IMR-90 (cell line): ENCODE data around the gene IQGAP2. TPM values are rescaled to one million over a fixed set of nuclear protein-coding genes. Genes with fewer than 3 reads are reported as not detected.

Experiments
- ATAC-seq: fragments of 200-7000 bp; cut with Tn5 transposase; 2 replicates; pipeline ENCODE4 v1.9.1; 2020; ENCODE audit warnings: low read depth, mild to moderate bottlenecking, moderate library complexity
- BruUV-seq: library from RNA; stranded (reverse); fragments of 400-500 nt; replicated peaks from 2 replicates; lab custom pipeline; 2021; lab: Mats Ljungman, UMichigan
- CTCF ChIA-PET: fragments of 300-600 bp; formaldehyde crosslinking; extraction: SDS; loops from one replicate; lab custom pipeline; 2021; ENCODE audit warnings: antibody characterized with exemption; lab: Yijun Ruan, JAX
- POLR2A ChIA-PET: fragments of 300-600 bp; sonication (Branson Sonifier 250); formaldehyde crosslinking; loops from one replicate; lab custom pipeline; 2022; ENCODE audit warnings: antibody characterized with exemption; ENCODE audit not compliant: unreplicated experiment; lab: Charles Lee
- DNase-seq: peaks from one replicate; pipeline ENCODE4 v3.0.0; 2013
- H2AFZ ChIP-seq: replicated peaks from 2 replicates; pipeline ENCODE3; 2013; ENCODE audit warnings: low read length, mild to moderate bottlenecking; ENCODE audit not compliant: poor library complexity
- H2AK5ac ChIP-seq: 2 replicates; pipeline ENCODE4 v1.6.1; 2013; ENCODE audit warnings: low read depth, low read length, inconsistent platforms
- H2AK9ac ChIP-seq: replicated peaks from 2 replicates; pipeline ENCODE3; 2013; ENCODE audit warnings: mild to moderate bottlenecking, low read depth, low read length, moderate library complexity; ENCODE audit not compliant: poor library complexity
- H2BK120ac ChIP-seq: 2 replicates; pipeline ENCODE4 v1.6.1; 2013; ENCODE audit warnings: low read depth, low read length, inconsistent platforms
- H2BK15ac ChIP-seq: 3 replicates; pipeline ENCODE4 v1.6.1; 2013; ENCODE audit warnings: low read depth, low read length, inconsistent platforms
- H2BK20ac ChIP-seq: 2 replicates; pipeline ENCODE4 v1.6.1; 2013; ENCODE audit warnings: low read depth, mild to moderate bottlenecking, inconsistent platforms, low read length, moderate library complexity
- H2BK5ac ChIP-seq: 2 replicates; pipeline ENCODE4 v1.6.1; 2013; ENCODE audit warnings: mild to moderate bottlenecking, low read depth, low read length, inconsistent platforms; ENCODE audit not compliant: poor library complexity, severe bottlenecking
- H3K14ac ChIP-seq: replicated peaks from 2 replicates; pipeline ENCODE4 v1.6.1; 2013; ENCODE audit warnings: low read depth, low read length, inconsistent platforms
- H3K18ac ChIP-seq: 2 replicates; pipeline ENCODE4 v1.6.1; 2013; ENCODE audit warnings: low read depth, low read length, control low read depth
- H3K23ac ChIP-seq: 2 replicates; pipeline ENCODE4 v1.6.1; 2013; ENCODE audit warnings: low read depth, low read length, inconsistent platforms
- H3K27ac ChIP-seq: 2 replicates; pipeline ENCODE4 v1.5.1; 2013; ENCODE audit warnings: mild to moderate bottlenecking, control low read depth, low read length; ENCODE audit not compliant: insufficient read depth
- H3K27me3 ChIP-seq: 2 replicates; pipeline ENCODE4 v1.6.1; 2013; ENCODE audit warnings: low read length; ENCODE audit not compliant: control insufficient read depth, insufficient read depth
- H3K36me3 ChIP-seq: 2 replicates; pipeline ENCODE4 v1.6.1; 2013; ENCODE audit warnings: low read length, mixed read lengths; ENCODE audit not compliant: control insufficient read depth, insufficient read depth
- H3K4ac ChIP-seq: 2 replicates; pipeline ENCODE4 v1.6.1; 2013; ENCODE audit warnings: low read depth, low read length, inconsistent platforms
- H3K4me1 ChIP-seq: 2 replicates; pipeline ENCODE4 v1.6.1; 2013; ENCODE audit warnings: low read length, mixed read lengths; ENCODE audit not compliant: control insufficient read depth, insufficient read depth
- H3K4me2 ChIP-seq: 2 replicates; pipeline ENCODE4 v1.6.1; 2013; ENCODE audit warnings: low read depth, mild to moderate bottlenecking, control low read depth, low read length, moderate library complexity
- H3K4me3 ChIP-seq: 2 replicates; pipeline ENCODE4 v1.5.1; 2013; ENCODE audit warnings: low read depth, mild to moderate bottlenecking, control low read depth, low read length, moderate library complexity; ENCODE audit not compliant: insufficient read depth
- H3K56ac ChIP-seq: 2 replicates; pipeline ENCODE4 v1.6.1; 2013; ENCODE audit warnings: low read length, inconsistent platforms; ENCODE audit not compliant: insufficient read depth; ENCODE audit errors: extremely low read depth
- H3K79me1 ChIP-seq, 2 experiments: 2 replicates each; pipeline ENCODE4 v1.6.1; 2013; ENCODE audit warnings: low read length in 2 of 2, inconsistent platforms in 1 of 2, low read depth in 1 of 2
- H3K9ac ChIP-seq: 2 replicates; pipeline ENCODE4 v1.6.1; 2013; ENCODE audit warnings: low read depth, low read length, control low read depth
- H3K9me1 ChIP-seq: 2 replicates; pipeline ENCODE4 v1.6.1; 2013; ENCODE audit warnings: low read length, inconsistent platforms; ENCODE audit not compliant: insufficient read depth
- H3K9me3 ChIP-seq: 2 replicates; pipeline ENCODE4 v1.6.1; 2013; ENCODE audit warnings: low read length; ENCODE audit not compliant: control insufficient read depth, insufficient read depth
- H4K20me1 ChIP-seq: 2 replicates; pipeline ENCODE4 v1.6.1; 2013; ENCODE audit warnings: low read length, inconsistent platforms; ENCODE audit not compliant: insufficient read depth
- H4K5ac ChIP-seq: 2 replicates; pipeline ENCODE4 v1.6.1; 2013; ENCODE audit warnings: mild to moderate bottlenecking, low read depth, low read length, control low read depth
- H4K8ac ChIP-seq, 2 experiments: 2 replicates each; pipeline ENCODE4 v1.6.1; 2013; ENCODE audit warnings: low read depth in 2 of 2, low read length in 2 of 2, control low read depth in 1 of 2, inconsistent platforms in 1 of 2
- H4K91ac ChIP-seq: 2 replicates; pipeline ENCODE4 v1.6.1; 2013; ENCODE audit warnings: low read depth, low read length, inconsistent platforms; ENCODE audit not compliant: insufficient read depth
- BHLHE40 ChIP-seq: fragments of 150-350 bp; IDR thresholded peaks from 2 replicates; pipeline ENCODE4 v1.6.1; 2016; ENCODE audit warnings: mild to moderate bottlenecking, low read depth, low read length
- CEBPB ChIP-seq: IDR thresholded peaks from 2 replicates; pipeline ENCODE4 v1.6.1; 2012; ENCODE audit warnings: low read depth, low read length, improper control_type of control experiment
- CHD1 ChIP-seq: IDR thresholded peaks from 2 replicates; pipeline ENCODE4 v1.6.1; 2012; ENCODE audit warnings: low read depth, low read length, improper control_type of control experiment
- FOS ChIP-seq: fragments of 150-350 bp; IDR thresholded peaks from 2 replicates; pipeline ENCODE4 v1.6.1; 2016; ENCODE audit warnings: low read depth, low read length
- MAFK ChIP-seq: IDR thresholded peaks from 2 replicates; pipeline ENCODE4 v1.6.1; 2012; ENCODE audit warnings: low read depth, low read length, improper control_type of control experiment
- MAZ ChIP-seq: IDR thresholded peaks from 2 replicates; pipeline ENCODE4 v1.6.1; 2012; ENCODE audit warnings: low read depth, mild to moderate bottlenecking, low read length, improper control_type of control experiment, moderate library complexity, borderline replicate concordance
- MXI1 ChIP-seq: IDR thresholded peaks from 2 replicates; pipeline ENCODE4 v1.6.1; 2012; ENCODE audit warnings: low read depth, mild to moderate bottlenecking, low read length, moderate library complexity, borderline replicate concordance
- NFE2L2 ChIP-seq: fragments of 150-350 bp; IDR thresholded peaks from 2 replicates; pipeline ENCODE4 v1.6.1; 2016; ENCODE audit warnings: low read depth, mild to moderate bottlenecking, low read length
- POLR2A ChIP-seq: IDR thresholded peaks from 2 replicates; pipeline ENCODE4 v1.6.1; 2012; ENCODE audit warnings: mild to moderate bottlenecking, low read depth, low read length
- RAD21 ChIP-seq: IDR thresholded peaks from 2 replicates; pipeline ENCODE4 v1.6.1; 2012; ENCODE audit warnings: low read length, improper control_type of control experiment
- RCOR1 ChIP-seq: IDR thresholded peaks from 2 replicates; pipeline ENCODE4 v1.6.1; 2012; ENCODE audit warnings: mild to moderate bottlenecking, low read length, improper control_type of control experiment; ENCODE audit not compliant: insufficient replicate concordance
- RFX5 ChIP-seq: IDR thresholded peaks from 2 replicates; pipeline ENCODE4 v1.8.0; 2012; ENCODE audit warnings: low read depth, mild to moderate bottlenecking, low read length, moderate library complexity
- SMC3 ChIP-seq: fragments of 150-350 bp; IDR thresholded peaks from 2 replicates; pipeline ENCODE4 v1.6.1; 2016; ENCODE audit warnings: low read depth, mild to moderate bottlenecking, antibody characterized with exemption, low read length, moderate library complexity
- WGBS, 2 experiments: methylation state at CpG; one replicate each; pipeline versions ENCODE4 v1.1.5 to v1.1.7; 2013; ENCODE audit warnings: missing lambda C conversion rate in 2 of 2; ENCODE audit not compliant: insufficient read length in 1 of 2; ENCODE audit errors: extremely low coverage in 2 of 2; 5-methylcytosine and 5-hydroxymethylcytosine counted together
- dilution Hi-C: fragments of 300-500 bp; cut with HindIII; formaldehyde crosslinking; loops from one replicate; pipeline ENCODE4 v1.14.3; 2018; ENCODE audit warnings: low sequenced_read_pairs; ENCODE audit not compliant: unreplicated experiment
- in situ Hi-C: fragments of 300-500 bp; cut with MboI; formaldehyde crosslinking; loops from 3 replicates; pipeline ENCODE4 v1.14.3; 2019; ENCODE audit warnings: low sequenced_read_pairs, inconsistent platforms, mixed read lengths
- intact Hi-C: fragments of 100-400 bp; cut with micrococcal nuclease; formaldehyde crosslinking; loops from 2 replicates; pipeline ENCODE4 v1.10.0; 2022
- polyA plus RNA-seq, 3 experiments: library from polyadenylated mRNA; depleted of rRNA; stranded (reverse); fragments of >200 nt; gene quantifications; 2 replicates each; pipeline ENCODE4 v1.2.3, GENCODE V29; 2012; ENCODE audit warnings: low replicate concordance in 1 of 3
- total RNA-seq: library from RNA; depleted of rRNA; stranded (reverse); fragments of >200 nt; gene quantifications from 2 replicates; pipeline ENCODE4 v1.2.3, GENCODE V29; 2012
- TF ChIP-seq, protein P1 (sequence below): conservative IDR thresholded peaks from 2 replicates; pipeline ENCODE4 v1.5.1; 2012; ENCODE audit warnings: mild to moderate bottlenecking, low read depth, low read length, improper control_type of control experiment
- TF ChIP-seq, protein P2 (sequence below): fragments of 150-350 bp; IDR thresholded peaks from 2 replicates; pipeline ENCODE4 v1.6.1; 2017; ENCODE audit warnings: mild to moderate bottlenecking, antibody characterized with exemption, low read length, low read depth
- TF ChIP-seq, protein P3 (sequence below): fragments of 150-350 bp; IDR thresholded peaks from 2 replicates; pipeline ENCODE4 v1.6.1; 2016; ENCODE audit warnings: low read depth, mild to moderate bottlenecking, low read length, moderate library complexity, borderline replicate concordance

Gene IQGAP2
- total and polyA plus RNA-seq, 2 of the 4 experiments (the other 2 are of a cell fraction), result 0.21 to 0.36 TPM

DNA sequence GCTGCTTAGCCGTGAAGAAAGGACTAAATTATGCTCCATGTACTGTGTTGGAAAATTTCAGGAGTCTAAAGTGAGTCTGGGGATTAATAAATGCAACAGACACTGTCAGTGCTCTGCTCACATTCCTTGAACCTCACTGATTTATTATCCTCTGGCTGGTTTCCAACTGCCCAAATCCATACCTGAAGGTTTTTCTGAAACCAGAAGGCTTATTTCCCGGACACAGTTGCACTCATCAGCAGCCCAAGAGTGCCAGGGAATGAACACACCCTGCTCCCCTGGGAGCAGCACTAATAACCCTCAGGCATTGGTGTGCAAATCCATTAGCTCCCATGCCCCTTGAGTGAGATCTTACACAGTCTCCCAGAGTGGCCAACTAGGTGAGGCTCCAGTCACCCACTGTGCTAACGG lies 351.6 kb downstream of the IQGAP2 start:
- Histone ChIP-seq H3K23ac (no peak overlapping the region), H3K9ac (no peak overlapping the region), H4K5ac (no peak overlapping the region), H3K9me1 (no peaks in the 10 kb centered on the region; the same call in 1 of the 2 replicates), H2BK120ac (no peak overlapping the region), H2BK20ac (no peak overlapping the region), H3K4me3 (no peak overlapping the region), H3K27me3 (no peaks in the 10 kb centered on the region; the same call in 1 of the 2 replicates), H3K14ac (no peak overlapping the region), H4K20me1 (no peaks in the 10 kb centered on the region), H3K9me3 (no peaks in the 10 kb centered on the region), H3K18ac (no peak overlapping the region), H2BK15ac (no peak overlapping the region), H3K27ac (no peak overlapping the region), H4K91ac (no peak overlapping the region), H2AK9ac (peak overlapping the region; percentile 33), H2AFZ (no peak overlapping the region), H3K56ac (no peak overlapping the region), H3K4me2 (no peak overlapping the region), H4K8ac (no peak overlapping the region), H3K4me1 (no peaks in the 10 kb centered on the region), H3K79me1 (no peaks in the 10 kb centered on the region), H3K4ac (no peak overlapping the region), H3K36me3 (no peaks in the 10 kb centered on the region), H2BK5ac (no peak overlapping the region), H2AK5ac (no peak overlapping the region)
- no peak for TF ChIP-seq POLR2A
- TF ChIP-seq RAD21, result no peak
- TF ChIP-seq FOS, result no peak
- TF ChIP-seq, protein P1, sequence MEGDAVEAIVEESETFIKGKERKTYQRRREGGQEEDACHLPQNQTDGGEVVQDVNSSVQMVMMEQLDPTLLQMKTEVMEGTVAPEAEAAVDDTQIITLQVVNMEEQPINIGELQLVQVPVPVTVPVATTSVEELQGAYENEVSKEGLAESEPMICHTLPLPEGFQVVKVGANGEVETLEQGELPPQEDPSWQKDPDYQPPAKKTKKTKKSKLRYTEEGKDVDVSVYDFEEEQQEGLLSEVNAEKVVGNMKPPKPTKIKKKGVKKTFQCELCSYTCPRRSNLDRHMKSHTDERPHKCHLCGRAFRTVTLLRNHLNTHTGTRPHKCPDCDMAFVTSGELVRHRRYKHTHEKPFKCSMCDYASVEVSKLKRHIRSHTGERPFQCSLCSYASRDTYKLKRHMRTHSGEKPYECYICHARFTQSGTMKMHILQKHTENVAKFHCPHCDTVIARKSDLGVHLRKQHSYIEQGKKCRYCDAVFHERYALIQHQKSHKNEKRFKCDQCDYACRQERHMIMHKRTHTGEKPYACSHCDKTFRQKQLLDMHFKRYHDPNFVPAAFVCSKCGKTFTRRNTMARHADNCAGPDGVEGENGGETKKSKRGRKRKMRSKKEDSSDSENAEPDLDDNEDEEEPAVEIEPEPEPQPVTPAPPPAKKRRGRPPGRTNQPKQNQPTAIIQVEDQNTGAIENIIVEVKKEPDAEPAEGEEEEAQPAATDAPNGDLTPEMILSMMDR, result no peak
- no peak for TF ChIP-seq MAZ
- TF ChIP-seq SMC3, result no peak
- TF ChIP-seq, protein P2, sequence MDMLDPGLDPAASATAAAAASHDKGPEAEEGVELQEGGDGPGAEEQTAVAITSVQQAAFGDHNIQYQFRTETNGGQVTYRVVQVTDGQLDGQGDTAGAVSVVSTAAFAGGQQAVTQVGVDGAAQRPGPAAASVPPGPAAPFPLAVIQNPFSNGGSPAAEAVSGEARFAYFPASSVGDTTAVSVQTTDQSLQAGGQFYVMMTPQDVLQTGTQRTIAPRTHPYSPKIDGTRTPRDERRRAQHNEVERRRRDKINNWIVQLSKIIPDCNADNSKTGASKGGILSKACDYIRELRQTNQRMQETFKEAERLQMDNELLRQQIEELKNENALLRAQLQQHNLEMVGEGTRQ, result no peak
- no peak for TF ChIP-seq BHLHE40
- no peak for TF ChIP-seq MXI1
- no peak for TF ChIP-seq RCOR1
- TF ChIP-seq, protein P3, sequence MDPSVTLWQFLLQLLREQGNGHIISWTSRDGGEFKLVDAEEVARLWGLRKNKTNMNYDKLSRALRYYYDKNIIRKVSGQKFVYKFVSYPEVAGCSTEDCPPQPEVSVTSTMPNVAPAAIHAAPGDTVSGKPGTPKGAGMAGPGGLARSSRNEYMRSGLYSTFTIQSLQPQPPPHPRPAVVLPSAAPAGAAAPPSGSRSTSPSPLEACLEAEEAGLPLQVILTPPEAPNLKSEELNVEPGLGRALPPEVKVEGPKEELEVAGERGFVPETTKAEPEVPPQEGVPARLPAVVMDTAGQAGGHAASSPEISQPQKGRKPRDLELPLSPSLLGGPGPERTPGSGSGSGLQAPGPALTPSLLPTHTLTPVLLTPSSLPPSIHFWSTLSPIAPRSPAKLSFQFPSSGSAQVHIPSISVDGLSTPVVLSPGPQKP, result no peak
- no peak for TF ChIP-seq MAFK
- TF ChIP-seq CEBPB, result no peak
- no peak for TF ChIP-seq CHD1
- TF ChIP-seq NFE2L2, result no peak
- no peak for TF ChIP-seq RFX5
- intact Hi-C loops, result no loop called here
- ATAC-seq (no peak), DNase-seq (no peak)
- CTCF ChIA-PET, result no interaction called here
- in situ Hi-C loops, result no loop called here
- dilution Hi-C loops, result no loop called here
- POLR2A ChIA-PET, result no interaction called here
- WGBS, 2 experiments, result no CpG with 5 or more reads among the region's 3 CpGs
- BruUV-seq, result no TSS peak
